GM21367 (cell line): Measurements from ENCODE around the gene SMIM22.

Source experiments
- ATAC-seq: cut with Tn5 transposase; IDR thresholded peaks from one replicate; pipeline ENCODE4 v1.9.1; 2021; ENCODE audit not compliant: unreplicated experiment

The SMIM22 gene, protein sequence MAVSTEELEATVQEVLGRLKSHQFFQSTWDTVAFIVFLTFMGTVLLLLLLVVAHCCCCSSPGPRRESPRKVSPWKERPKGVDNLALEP

DNA sequence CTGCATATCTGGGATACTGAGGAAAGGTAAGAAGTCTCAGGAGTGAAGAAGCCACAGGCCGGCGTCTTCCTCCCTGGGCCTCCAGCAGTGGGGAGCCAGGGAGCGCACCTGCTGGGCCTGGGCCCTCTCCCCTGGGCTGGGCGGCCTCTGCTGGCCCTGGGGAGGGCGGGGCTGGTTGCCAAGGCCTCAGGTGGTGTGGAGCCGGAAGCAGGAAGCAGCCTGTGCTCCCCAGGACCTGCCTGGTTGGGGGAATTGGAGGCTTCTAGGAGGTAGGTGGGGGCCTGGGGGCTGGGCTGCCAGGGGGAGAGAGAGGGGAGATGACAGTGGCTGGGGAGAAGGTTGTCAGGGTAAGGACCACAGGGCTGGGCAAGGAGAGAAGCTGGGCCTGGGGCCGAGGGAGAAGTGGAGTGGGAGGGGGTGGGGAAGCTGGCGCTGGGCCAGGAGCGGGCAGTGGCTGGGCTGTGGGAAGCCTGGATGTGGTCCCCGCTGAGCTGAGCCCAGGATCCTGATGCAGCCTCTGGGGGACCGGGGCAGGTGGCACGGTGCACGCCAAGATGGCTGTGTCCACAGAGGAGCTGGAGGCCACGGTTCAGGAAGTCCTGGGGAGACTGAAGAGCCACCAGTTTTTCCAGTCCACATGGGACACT is at the start of gene SMIM22:
Gene SMIM22 (plus strand): TSS at position 189 of the 647 bp plus-strand sequence. CDS start 366 bp downstream, at position 555.
- no peak for ATAC-seq

DNA sequence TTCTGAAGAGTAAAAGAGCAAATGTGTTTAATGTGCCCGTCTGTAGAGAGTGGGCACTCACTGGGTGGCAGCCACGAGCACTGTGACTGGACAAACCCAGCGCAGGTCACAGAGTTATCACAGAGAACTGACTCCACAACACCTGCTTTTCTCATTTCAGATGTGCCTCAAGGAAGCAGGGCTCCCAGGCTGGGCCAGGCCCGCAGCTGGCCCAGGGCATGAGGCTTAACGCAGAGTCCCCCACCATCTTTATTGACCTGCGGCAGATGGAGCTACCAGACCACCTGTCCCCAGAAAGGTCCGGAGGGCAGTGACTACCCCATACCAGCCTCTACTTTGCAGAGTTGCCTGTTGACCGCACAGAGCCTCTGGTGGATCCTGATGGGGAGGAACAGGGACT is 49.0 kb upstream of the SMIM22 start:
- ATAC-seq, result no peak

DNA sequence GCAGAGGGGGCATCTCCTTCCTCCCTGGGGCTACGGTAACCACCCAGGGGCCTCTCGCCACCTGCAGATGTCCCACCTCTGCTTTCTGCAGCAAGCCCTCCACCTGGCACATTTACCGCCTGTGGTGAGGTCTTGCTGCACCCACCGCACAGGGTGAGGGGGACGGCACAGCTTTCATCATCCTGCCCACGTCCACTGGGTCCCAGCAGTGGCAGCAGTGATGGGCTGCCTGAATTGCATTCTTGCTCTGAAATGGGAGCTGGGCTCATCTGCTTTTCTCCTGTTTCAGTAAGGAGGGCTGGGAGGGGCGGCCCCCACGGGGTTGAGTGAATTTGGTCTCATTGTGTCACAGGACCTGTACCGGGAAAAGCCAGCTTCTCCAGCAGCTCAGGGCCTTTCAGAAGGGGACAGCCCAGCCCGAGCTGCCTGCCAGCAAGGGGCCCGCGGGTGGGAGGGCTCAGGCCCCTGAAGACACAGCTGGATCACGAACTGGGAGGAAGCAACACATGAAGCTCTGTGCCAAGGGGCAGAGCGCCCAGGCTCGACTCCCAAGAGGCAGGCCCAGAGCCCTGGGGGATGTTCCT is 48.1 kb upstream of the SMIM22 start:
- ATAC-seq, result no peak

DNA sequence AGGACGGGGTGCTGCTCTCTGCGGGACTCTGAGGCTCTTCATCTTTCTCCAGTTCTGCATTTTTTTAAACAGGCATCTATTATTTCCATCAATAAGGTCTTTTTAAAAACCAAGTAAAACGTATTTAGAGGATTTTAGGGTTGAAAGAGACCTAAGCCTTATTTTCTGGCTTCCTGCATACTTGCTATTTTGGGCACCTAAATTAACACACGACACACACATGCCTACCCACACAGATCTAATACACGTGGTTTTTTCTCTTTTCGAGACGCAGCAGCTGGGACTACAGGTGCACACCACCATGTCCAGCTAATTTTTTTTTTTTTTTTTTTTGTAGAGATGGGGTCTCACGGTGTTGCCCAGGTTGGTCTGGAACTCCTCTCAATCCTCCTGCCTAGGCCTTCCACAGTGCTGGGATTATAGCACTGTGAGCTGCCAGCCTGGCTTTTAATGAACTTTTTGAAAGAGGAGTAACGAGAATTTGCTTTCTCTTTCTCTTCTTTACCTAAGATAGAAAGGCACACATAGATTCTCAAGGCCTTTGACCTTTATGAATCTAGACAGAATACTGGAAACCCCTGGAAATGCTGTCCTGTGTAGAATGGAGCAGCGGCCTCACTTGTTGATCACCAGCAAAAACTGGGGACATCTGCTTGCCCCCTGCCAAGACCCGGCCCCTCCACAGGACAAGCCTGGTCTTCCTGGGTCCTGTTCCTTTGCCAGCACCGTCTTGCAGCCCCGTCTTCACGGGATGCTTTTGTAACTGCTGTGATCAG is 47.1 kb upstream of the SMIM22 start:
- ATAC-seq, result no peak

DNA sequence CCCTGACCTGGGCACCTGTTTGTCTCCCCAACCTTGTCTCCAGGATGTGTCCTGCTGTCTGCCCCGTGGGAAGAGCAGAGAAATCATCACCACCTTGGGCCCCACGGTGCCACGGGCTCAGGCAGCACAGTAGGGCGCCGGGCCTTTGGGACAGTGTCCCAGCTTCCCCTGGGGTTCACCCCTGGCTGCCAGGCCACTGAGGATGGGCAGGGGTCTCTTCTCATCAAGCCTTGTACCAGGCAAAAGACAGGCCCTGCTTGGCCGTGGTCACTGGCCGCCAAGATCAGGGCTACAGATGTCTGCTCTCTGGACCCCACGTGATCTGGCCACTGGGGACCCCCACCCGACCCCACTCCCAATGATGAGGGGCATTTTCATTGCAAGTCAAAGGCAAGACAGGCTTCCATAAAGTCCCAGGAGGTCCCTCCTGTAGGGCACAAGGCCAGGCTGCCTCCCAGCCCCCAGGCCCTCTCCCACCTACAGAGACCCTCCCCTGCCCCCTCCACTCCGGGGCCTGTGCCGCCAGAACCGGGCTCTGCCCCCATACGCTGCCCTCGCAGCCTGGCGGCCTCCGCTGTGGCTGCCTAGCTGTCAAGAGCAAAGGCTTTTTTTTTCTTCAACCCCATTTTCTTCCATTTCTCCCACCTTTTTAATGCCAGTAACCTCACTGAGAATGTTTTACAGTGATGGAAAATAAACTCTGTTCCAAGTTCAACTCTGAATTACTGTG is 46.3 kb upstream of the SMIM22 start:
- no peak for ATAC-seq

DNA sequence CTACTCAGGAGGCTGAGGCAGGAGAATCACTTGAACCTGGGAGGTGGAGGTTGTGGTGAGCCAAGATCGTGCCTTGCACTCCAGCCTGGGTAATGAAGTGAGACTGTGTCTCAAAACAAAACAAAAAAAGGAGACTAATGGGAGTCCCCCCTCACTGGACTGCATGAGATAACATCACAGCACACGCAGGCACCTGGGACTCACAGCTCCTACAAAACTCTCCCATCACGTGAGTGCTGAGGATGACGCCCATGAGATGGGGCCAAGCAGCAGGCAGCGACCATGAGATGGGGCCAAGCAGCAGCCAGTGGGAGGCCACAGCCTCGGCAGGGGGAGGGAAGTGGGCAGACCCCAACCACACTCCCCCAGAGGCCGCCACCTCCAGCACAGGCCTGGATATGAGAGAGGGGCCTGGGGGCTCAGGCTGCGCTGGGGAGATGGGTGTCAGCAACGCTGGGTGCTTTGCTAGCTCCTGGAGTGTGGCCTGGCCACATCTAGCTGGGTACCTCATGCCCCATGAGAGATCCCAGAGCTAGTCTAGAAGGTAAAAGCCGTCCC is 45.4 kb upstream of the SMIM22 start:
- no peak for ATAC-seq

DNA sequence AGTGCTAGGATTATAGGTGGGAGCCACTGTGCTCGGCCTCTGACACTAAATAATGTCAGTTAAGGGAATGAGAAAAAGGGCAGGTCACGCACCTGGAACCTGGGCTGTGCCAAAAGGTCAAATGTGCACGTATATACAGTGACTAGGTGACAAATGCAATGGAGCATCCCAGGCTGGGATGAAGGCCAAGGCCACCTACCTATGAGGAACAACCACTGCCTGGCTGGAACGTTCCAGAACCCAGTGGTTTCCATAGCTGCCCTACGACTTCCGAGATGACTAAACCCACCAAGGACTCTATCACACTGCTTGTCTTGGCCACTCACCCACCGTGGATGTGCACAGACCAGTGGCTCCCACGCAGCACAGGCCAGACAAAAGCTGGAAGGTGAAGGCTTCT is 44.3 kb upstream of the SMIM22 start:
- no peak for ATAC-seq

DNA sequence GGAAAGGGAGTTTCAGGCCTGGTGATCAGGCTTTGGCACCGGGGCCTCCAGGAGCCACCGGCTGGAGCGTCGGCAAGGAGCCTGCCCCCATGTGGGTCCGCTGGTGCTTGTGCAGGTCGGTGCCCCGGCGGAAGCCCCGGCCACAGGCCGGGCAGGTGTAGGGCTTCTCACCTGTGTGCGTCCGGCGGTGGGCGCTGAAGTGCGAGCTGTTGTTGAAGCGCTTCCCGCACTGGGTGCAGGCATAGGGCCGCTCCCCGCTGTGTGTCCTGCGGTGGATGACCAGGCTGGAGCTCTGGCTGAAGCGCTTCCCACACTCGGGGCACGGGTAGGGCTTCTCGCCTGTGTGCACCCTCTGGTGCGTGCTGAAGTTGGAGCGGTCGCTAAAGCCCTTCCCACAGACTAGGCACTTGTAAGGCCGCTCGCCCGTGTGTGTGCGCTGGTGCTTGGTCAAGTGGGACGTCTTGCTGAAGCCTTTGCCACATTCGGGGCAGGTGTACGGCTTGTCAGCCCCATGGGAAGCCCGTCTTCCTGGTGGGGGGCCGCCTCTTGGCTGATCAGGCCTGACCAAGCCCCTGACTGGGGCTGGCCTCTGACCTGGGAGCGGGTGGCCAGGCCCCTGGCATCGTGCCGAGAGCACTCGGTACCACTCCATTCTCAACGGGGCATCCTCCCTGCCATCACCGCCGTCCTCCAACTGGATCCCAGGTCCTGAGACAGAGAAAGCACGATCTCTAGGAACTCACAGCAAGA is 42.6 kb upstream of the SMIM22 start:
- ATAC-seq, result no peak

DNA sequence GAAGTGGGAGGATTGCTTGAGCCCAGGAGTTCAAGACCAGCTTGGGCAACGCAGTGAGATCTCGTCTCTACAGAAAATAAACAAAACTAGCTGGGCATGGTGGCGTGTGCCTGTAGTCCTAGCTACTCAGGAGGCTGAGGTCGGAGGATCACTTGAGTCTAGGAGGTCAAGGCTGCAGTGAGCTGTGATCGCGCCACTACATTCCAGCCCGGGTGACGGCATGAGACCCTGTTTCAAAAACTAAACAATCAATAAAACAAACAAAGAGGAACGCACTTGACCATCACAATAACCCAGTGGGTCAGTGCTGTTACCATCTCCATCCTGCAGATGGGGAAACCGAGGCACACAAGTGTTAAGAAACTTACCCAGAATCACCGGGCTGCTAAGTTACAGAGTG is 41.9 kb upstream of the SMIM22 start:
- no peak for ATAC-seq

DNA sequence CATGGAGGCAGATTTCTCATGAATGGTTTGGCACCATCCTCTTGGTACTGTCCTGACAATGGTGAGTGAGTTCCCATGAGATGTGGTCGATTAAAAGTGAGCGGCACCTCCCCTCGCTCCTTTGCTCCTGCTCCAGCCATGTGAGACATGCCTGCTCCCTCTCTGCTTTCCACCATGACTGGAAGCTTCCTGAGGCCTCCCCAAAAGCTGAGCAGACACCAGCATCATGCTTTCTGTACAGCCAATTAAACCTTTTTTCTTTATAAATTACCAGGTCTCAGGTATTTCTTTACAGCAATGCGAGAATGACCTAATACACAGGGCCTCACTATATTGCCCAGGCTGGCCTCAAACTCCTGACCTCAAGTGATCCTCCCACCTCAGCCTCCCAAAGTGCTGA is 40.3 kb upstream of the SMIM22 start:
- ATAC-seq, result no peak

DNA sequence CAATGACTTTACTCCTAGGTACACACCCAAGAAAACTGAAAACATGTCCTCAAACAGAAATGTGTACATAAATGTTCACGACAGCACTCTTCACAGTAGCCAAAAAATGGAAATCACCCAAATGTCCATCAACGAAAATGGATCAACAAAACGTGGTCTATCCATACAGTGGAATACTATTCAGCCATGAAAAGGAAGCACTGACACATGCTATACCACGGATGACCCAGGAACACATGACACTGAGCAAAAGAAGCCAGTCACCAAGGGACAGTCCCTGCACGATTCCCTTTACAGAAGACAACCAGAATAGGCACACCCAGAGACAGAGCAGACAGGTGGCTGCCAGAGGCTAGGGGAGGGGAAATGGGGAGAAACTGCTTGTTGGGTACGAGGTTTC is 39.5 kb upstream of the SMIM22 start:
- ATAC-seq, result no peak

DNA sequence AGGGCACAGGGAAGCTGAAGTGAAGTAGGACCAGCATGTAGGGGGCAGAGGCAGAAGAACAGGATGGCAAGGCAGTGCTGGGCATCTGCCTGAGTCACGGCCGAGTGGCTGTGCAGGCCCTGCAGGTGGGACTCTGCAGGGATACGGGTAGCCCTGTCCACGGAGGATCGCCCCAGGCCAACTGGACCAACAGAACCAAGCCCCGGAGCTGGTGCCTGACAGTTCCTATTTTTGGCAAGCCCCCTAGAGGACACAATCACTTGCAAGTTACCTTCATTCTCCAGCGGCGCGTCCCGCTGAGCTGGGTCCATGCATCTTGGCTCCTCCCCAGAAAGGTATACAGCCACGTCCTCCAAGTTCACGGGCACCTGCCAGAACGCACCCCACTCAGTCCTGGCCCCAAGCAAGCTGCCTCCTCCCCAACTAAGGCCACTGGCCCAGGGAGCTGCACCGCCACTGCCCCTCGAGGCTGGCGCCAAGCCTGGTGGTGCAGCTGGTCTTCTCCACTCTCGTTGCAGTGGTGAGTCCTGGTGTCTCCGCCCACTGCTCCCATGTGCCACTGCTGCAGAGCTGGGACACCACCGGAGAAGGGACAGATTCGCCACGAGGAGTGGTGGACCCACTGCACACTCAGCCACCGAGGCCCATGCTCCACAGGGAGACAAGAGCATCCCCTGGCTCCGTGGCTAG is 34.8 kb upstream of the SMIM22 start:
- ATAC-seq, result no peak

DNA sequence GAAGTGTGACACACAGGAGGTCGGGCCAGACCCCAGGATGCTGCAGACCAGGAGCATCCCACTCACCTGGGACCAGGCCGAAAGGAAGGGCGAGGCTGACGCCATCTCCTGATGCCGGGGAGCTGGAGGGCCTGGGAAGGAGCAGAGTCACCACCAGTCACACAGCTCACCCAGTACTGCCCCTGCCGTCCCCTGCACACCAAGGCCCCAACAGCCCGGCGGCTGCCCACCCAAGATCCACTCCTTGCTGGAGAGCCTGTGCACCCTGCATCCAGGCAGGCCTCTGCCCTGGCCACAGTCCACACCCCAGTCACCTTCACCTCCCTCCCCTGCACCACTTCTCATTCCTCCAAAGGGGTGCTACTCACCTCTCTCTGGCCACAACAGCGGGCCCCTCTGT is 33.0 kb upstream of the SMIM22 start:
- no peak for ATAC-seq

DNA sequence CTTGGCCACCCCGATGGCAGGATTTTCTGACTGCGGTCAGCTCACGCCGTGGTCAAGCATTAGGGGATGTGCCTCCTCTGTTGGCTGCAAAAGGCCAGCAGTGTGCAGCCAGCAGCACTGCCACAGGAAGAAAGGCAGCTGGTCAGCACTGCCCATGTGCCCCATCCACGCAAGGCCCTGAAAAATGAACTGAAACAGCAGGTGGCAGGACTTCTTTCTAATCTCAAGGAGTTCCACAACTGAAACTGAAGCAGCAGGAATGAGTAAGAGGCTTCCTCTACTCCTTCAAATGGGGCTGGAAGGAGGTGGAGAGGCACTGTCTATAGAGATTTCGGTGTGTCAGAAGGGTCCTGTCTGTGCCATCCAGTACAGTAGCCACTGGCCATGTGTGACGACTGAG is 31.4 kb upstream of the SMIM22 start:
- no peak for ATAC-seq

DNA sequence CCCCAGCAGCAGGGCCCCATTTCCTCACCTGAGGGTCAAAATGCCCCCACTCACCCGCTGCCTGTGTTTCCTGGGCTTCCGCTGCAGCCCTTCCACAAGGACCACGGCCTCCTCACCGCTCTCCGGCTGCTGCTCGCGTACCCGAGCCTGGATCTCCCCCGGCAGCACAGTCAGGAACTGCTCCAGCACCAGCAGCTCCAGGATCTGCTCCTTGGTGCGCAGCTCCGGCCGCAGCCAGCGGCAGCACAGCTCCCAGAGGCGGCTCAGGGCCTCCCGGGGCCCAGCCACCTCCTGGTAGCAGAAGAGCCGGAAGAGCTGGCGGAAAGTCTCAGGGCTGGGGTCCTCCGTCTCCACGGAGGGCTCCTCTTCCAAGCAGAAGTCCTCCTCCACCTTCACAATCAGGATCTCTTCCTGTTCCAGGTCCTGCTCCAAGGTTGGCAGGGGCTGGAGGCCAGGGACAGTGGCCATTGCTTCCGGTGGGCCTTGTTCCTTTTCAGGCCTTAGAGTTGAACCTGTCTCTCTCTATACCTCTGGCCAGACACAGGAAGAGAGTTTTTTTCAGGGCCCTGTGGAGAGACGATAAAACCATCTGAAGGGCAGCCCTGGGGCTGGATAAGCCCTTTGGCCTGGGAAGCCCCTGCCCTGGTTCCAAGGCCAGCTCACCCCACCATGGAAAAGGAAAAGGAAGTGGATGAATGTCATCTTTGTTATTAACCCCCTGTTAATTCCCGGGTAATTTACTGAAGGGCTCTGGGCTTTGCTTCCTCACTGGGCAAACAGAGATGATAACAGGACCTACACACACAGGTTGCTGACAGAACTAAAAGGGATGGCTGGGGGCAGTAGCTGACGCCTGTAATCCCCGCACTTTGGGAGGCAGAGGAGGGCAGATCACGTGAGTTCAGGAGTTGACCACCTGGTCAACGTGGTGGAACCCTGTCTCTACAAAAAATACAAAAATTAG is 29.4 kb upstream of the SMIM22 start:
- ATAC-seq, result no peak

DNA sequence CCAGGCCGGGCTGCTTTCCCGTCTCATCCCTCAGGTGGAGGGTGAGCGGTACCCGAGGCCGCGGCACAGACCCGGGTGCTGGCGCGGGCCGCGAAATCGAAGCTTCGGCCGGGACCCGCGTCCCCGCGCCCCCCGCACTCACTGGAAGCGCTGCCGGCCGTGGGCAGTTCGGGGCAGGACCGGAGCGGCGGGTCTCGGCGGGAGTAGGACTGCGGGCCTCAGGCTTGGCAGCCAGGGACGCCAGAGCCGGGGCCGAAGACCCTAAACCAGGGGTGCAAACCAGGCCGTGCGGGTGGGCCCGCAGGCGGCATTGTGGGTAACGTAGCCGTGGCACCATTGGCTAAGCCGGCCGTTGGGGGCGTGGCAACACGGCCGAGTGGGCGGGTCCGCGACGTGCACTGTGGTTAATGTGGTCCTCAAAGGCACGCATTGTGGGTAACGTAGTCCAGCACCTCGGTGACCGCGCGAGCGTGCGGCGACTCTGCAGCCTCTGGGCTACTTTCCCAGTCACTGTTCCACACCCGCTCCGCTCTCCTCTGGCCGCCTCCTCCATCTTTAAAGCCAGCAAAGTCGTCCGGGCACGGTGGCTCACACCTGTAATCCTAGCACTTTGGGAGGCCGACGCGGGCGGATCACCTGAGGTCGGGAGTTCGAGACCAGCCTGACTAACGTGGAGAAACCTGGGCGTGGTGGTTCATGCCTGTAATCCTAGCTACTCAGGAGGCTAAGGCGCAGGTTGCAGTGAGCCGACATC is 28.1 kb upstream of the SMIM22 start, which contains the start of gene ZNF500:
Gene ZNF500 (minus strand): TSS at position 288 of the 754 bp plus-strand sequence. CDS start 1,184 bp downstream, outside the sequence.
- ATAC-seq, result peak; percentile 83

DNA sequence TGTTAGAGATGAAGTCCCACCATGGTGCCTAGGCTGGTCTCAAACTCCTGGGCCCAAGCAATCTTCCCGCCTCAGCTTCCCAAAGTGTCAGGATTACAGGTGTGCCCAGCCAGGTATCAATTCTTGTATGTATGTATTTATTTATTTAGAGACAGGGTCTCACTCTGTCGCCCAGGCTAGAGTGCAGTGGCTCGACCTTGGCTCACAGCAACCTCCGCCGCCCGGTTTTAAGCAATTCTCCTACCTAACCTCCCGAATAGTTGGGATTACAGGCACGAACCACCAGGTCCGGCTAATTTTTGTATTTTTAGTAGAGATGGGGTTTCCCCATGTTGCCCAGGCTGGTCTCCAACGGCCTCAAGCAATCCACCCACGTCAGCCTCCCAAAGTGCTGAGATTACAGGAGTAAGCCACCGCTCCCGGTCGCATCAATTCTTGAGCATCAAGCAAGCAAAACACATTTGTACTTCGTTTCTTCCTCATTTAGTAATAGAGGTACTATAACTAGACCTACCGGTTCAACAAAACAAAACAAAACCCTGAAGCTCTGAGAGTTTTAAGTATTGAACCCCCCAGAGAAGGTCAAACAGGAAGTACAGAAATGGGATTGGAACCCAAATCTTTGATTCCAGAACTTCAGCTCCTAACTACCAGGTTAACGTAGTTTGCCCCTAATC is 27.2 kb upstream of the SMIM22 start:
- ATAC-seq, result no peak
